ENCODE results near the gene DYNLT5.

DYNLT5 gene

GRCh38 chr1:66809245-66809644 lies 57.0 kb downstream of the DYNLT5 start:
- no peak for DNase-seq (ENCODE audit: low read depth)
- no peak for TF ChIP-seq CTCF (IDR thresholded peaks at IDR 0.05; ENCODE audit: low read depth, low read length, missing control alignments)
- in situ Hi-C loops (cut with HindIII; ENCODE audit: low sequenced_read_pairs), result no loop called here
- no peak overlapping the region for H3K4me3 ChIP-seq (ENCODE audit: low read depth, low read length)

DNA sequence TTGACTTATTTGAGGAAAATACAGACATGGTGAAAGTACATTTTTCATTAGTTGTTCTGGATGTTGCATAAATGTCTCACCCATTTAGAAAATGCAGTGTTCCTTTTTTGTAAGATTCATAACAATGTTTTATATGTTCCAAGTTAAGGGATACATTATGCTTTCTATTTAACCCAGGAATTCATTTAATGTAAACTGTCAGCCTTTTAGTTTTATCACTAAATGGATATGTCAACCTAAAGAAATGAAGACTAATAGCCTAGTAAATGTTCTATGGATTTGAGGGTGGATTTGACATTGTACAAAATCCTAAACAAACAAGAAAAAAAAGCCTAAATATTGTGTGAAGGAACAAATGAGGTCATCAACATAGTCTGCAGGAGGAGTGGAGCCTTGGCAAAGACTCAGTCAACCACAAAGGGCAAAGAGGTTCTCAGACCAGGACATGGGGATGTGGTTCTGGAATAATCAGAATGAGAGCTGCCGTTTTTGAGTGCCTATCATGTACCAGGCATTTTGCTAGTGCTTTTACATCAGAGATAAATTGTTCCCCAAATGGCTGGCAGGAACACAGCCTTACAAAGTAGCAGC lies 57.6 kb downstream of the DYNLT5 start:
- DNase-seq (ENCODE audit: low read depth), result no peak
- no peak overlapping the region for H3K4me3 ChIP-seq (ENCODE audit: low read depth, low read length)
- no peak for TF ChIP-seq CTCF (IDR thresholded peaks at IDR 0.05; ENCODE audit: low read depth, low read length, missing control alignments)
- in situ Hi-C loops (cut with HindIII; ENCODE audit: low sequenced_read_pairs), result no loop called here

GRCh38 chr1:66824771-66825170 lies 72.5 kb downstream of the DYNLT5 start:
- TF ChIP-seq CTCF (IDR thresholded peaks at IDR 0.05; ENCODE audit: low read depth, low read length, missing control alignments), result no peak
- in situ Hi-C loops (cut with HindIII; ENCODE audit: low sequenced_read_pairs), result no loop called here
- no peak for DNase-seq (ENCODE audit: low read depth)
- H3K4me3 ChIP-seq (ENCODE audit: low read depth, low read length), result no peak overlapping the region
